Measurements from ENCODE around the gene PCDHGC3. TPM values are rescaled to one million over a fixed set of nuclear protein-coding genes. Genes with fewer than 3 reads are reported as not detected.
A peak's percentile ranks its signal among the peaks of the same experiment; 100 is the strongest.

The PCDHGC3 gene
- total and polyA plus RNA-seq, 2 of the 8 experiments (the other 6 are each of a cell fraction or from before 2014, with no cell fraction given) = 4.7 to 18.6 TPM

- TF ChIP-seq POU5F1 (IDR thresholded peaks at IDR 0.05; ENCODE audit: low read depth, low read length) (no peak), RFX5 (IDR thresholded peaks at IDR 0.05; ENCODE audit: borderline replicate concordance, low read depth, low read length) (peak; percentile 63; the same call in 1 of the 2 replicates), PHF8 (conservative IDR thresholded peaks at IDR 0.05; ENCODE audit: low read depth, low read length) (0 out of 2 replicates have a peak, but pooled peaks have one; percentile 16), SIN3A (conservative IDR thresholded peaks at IDR 0.05 in 1 of 2, IDR thresholded peaks at IDR 0.05 in 1 of 2; ENCODE audit: low read depth in 1 of 2, low read length in 2 of 2) (peak; percentile 28 to 60; a peak in 1 of 4 replicates), EZH2 (IDR thresholded peaks at IDR 0.05; ENCODE audit: low read depth, low read length, severe bottlenecking) (peak; percentile 47), KDM4A (IDR thresholded peaks at IDR 0.05; ENCODE audit: low read depth, low read length, severe bottlenecking) (peak; percentile 40), SIX5 (IDR thresholded peaks at IDR 0.05; ENCODE audit: low read depth, low read length) (no peak), HDAC2 (IDR thresholded peaks at IDR 0.05; ENCODE audit: borderline replicate concordance in 1 of 2, low read depth in 2 of 2, low read length in 2 of 2) (peak in 1 of 2 experiments; percentile 78; a peak in 1 of 4 replicates), TBP (IDR thresholded peaks at IDR 0.05; ENCODE audit: low read depth, low read length) (0 out of 2 replicates have a peak, but pooled peaks have one; percentile 18), TAF1 (IDR thresholded peaks at IDR 0.05; ENCODE audit: low read depth, low read length) (peak; percentile 42; the same call in 1 of the 2 replicates), CREB1 (IDR thresholded peaks at IDR 0.05) (peak; percentile 68), ASH2L (IDR thresholded peaks at IDR 0.05; ENCODE audit: low read length) (peak; percentile 49), SUZ12 (IDR thresholded peaks at IDR 0.05; ENCODE audit: low read length) (no peak)
- TF ChIP-seq, protein P1, sequence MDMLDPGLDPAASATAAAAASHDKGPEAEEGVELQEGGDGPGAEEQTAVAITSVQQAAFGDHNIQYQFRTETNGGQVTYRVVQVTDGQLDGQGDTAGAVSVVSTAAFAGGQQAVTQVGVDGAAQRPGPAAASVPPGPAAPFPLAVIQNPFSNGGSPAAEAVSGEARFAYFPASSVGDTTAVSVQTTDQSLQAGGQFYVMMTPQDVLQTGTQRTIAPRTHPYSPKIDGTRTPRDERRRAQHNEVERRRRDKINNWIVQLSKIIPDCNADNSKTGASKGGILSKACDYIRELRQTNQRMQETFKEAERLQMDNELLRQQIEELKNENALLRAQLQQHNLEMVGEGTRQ (IDR thresholded peaks at IDR 0.05; ENCODE audit: low read length) = no peak
- TF ChIP-seq, protein P2, sequence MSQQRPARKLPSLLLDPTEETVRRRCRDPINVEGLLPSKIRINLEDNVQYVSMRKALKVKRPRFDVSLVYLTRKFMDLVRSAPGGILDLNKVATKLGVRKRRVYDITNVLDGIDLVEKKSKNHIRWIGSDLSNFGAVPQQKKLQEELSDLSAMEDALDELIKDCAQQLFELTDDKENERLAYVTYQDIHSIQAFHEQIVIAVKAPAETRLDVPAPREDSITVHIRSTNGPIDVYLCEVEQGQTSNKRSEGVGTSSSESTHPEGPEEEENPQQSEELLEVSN (IDR thresholded peaks at IDR 0.05) = 0 out of 2 replicates have a peak, but pooled peaks have one; percentile 29
Measured at GRCh38 chr5:141484641-141485311, 9.0 kb downstream of the PCDHGC3 start, which contains the start of gene PCDHGC4 (continued).
